CD4-positive, alpha-beta T cell treated with Interleukin-1 beta for 1 hour (primary cell): ENCODE data around the gene USH1G.
"Not testable (repeated sequence)": the region's sequence is repeated elsewhere in the genome, so short reads cannot be mapped to it uniquely, and the experiment has no call there.

Experiments
- DNase-seq, 2 donors: peaks; one replicate each; pipeline ENCODE4 v3.0.0-alpha.2; 2020 to 2022

USH1G gene

DNA sequence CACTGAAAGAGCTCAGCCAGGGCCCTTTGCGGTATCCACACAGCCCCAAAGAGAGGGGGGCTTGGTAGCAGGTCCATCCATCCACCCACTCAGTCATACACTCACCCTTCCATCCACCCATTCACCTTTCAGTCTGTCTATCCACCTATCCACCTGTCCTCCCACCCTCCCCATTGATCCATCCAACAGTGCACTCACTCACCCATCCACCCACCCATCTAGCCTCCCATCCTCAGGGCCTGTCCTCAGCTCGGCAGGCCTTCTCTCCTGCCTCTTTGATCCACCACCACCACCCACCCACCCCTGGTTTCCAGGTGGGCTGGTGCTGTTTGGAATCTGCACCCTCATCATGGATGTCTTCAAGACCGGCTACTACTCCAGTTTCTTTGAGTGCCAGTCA lies 2.2 kb upstream of the USH1G start:
- DNase-seq = no peak

DNA sequence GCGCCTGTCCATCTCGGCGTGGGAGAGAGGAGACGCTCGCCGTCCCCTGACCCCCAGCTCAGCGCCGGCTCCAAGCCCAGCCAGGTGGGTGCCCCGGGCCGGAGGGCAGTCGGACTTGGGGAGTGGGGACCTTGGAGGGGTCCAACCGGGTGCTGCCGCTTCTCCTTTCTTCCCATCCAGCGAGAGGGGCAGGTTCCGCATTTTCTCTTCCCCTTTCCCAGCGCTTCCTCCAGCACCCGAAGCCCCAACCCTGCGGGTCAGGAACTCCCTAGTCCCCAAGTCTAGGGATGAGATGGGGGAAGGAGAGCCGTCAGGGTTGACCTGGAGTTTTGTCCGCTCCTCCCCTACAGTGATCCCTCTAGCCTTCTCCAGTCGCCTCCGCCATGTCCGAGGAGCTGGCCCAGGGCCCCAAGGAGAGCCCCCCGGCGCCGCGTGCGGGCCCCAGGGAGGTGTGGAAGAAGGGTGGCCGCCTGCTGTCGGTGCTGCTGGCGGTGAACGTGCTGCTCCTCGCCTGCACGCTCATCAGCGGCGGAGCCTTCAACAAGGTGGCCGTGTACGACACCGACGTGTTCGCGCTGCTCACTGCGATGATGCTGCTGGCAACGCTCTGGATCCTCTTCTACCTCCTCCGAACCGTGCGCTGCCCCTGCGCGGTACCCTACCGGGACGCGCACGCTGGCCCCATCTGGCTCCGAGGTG lies 1.3 kb upstream of the USH1G start, which contains the start of gene OTOP2:
TSS of gene OTOP2 (plus strand) at position 24 of the 699 bp plus-strand sequence. CDS start at position 384, 360 bp downstream.
- DNase-seq = peak in 1 of 2 donors; percentile 43

DNA sequence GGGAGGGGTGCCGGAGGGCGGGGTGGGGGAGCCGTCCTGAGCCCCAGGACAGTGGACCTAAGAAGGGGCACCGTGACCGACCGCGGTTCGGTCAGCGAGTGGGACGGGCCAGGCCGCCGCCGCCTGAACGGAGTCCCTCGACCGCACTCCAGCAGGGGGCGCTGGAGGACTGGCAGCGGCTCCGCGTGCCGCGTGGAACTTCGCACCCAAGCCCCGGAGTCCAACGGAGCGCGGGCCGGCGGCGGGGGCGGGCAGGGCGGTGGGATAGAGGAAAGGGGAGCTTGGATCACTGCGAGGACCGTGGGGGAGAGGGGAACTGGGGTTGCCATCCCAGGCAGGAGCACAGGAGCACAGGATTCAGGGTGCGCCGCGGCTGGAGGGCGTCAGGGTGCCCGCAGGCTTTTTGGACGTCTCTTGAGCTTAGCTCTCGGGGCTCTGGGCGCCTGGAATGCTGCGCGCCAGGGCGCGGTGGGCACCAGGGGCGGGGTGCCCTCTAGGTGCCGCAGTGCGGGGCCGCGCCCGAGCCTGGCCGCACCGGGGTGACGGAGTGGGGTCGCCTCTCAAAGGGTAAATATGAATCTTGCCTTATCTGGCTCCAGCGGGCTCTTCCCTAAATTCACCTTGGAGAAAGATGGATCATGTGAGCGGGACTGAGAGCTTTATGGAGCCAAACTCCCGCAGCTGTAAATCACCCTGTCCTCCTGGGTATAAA lies 639 bp upstream of the USH1G start:
- peak; percentile 68 to 69 for DNase-seq

DNA sequence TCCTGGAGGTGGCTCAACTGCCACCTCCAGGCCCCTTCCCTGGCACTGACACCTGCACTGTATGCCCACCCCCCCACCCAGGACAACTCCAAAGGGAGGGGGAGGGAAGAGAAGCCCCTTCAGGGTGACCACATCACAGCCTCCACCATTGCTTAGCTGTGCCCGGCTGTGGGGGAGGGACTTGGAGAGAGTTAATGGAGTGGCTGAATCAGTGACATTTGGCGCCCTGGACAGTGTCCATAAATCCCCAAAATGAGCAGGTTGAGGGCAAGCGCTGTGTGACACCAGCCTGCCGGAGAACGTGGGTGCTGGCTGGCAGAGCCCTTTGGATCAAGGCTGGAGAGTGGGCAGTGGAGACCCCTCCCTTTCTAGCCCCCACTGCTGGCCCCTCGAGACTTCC lies 883 bp downstream of the USH1G start:
- DNase-seq = no peak

DNA sequence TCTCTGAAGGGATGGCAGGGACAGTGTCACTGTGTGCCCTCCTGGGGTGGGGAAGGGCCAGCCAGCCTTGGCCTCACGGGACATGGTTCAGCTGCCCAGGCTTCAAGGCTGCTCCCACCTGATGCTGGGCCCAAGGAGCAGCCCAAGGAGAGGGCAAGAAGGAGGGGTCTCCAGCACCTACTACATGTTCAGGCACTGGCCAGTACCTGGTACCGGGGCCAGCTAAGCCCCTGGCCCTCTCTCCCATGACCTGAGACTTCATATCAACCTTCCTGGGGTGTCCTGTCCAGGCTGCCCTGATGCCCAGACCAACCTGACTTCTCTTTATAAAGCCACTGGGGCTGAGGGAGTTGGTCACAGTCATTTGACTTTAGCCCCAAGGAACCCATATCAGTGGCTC lies 1.3 kb downstream of the USH1G start:
- DNase-seq = no peak

DNA sequence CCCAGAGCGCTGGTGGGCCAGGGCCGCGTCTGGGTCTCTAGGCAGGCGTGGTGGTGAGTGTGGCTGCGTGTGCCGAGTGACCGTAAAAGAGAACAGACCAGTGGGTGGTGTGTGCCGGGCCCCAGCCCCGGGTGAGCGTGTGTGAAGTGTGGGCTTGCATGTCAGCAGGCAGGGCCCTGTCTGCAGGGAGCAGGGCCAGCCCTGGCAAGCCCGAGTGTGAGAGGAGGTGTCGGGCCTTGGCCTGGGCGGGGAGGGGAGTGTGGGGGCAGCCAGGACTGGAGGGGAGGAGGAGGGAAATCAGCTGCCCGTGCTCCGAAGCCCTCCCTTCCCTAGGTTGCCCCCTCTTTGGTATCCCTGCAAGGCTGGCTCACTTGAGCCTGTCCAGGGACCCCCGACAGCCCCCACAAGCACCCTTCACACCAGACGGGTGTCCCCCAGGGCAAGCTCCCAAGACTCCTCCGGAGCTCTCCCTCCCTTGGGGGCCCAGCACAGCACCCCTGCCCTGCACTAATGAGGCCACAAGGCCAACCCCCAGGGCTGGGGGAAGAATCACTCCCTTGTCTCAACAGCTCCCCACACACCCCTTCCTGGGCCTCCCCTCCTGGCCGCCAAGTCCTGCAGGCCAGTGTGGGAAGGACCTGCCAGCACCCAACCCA lies 1.9 kb downstream of the USH1G start:
- no peak for DNase-seq

DNA sequence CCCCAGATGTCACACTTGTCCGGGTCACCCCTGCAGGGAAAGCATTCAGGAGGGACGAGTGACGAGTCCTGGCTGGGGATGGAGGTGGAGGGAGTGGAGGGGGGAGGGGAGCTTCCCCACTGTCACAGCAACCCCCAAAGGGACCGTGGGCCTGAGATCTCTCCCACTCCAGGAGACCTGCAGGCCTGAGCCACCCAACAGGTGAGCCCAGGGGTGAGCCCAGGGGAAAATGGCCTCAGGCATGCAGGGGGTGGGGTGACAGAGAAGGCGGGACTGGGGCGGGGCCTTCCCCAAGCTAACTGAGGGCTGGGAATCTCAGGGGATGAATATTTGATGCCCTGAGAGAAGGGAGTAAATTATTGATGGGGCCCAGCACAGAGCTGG lies 2.4 kb downstream of the USH1G start:
- no peak for DNase-seq

DNA sequence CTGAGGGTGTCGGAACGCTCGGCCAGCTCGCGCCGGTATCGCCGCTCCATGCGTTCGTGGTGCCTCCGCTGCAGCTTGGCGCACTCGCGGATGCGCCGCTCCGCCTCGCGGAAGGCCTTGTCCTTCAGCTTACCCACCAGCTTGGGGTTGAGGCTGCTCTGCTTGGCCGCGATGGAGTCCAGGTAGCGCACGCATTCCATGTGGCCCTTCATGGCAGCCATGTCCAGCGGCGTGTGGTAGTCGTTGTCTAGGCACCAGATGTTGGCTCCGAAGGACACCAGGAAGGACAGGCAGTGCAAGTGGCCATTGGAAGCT lies 2.8 kb downstream of the USH1G start:
- DNase-seq = no peak

DNA sequence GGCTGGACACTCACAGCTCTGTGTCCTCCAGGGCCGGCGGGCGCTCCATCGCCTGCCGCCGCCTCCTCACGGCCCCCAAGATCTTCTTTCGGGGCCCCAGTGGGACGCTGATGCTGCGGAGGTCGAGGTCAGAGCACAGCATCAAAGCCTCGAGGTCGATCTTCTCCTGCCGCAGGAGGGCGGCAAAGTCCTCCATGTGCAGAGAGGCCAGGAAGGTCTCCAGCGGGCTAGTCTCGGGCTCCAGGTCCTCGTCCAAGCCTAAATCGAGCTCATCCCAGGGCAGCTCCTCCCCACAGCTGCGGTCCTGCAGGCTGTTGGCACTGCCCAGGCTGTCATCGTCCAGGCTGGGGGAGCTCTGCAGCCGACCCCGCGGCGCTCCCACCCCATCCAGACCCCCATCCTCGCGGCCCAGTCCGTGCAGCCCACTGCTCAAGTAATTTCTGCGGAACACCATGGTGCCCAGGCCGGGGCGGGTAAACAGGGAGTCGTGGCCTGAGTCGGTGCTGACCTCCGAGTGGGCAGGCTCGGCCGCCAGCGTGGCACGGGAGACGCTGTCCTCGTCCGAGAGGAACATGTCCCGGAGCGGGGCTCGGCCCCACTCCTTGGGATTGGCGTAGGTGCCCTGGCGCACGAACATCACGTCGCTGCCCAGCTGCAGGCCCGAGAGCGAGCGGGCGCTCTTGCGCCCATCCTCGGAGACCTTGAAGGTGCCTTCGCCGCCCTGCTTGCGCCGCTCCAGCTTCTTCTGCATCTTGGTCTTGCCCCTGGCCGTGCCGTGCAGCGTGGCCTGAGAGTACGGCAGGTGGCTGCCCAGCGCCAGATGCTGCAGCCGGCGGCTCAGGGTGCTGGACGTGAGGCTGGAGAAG lies 3.4 kb downstream of the USH1G start:
- no peak for DNase-seq

DNA sequence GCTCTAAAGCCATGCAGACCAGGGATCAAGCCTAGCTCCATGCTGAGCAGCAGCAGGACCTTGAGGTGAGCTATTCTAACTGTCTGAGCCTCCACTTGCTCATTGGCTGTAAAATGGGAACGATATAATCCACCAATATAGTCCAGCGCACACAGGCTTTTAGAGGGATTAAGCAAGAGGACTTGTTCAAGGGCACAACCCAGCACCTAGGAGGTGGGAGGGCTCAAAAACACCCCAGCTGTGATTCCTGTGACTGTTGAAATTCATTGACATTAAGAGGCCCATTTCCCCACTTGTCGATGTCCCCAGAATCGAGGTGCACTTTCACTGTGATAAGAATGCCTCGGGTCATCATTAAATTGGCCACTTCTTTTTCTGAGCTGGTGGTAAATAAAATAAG lies 4.1 kb downstream of the USH1G start:
- no peak for DNase-seq

DNA sequence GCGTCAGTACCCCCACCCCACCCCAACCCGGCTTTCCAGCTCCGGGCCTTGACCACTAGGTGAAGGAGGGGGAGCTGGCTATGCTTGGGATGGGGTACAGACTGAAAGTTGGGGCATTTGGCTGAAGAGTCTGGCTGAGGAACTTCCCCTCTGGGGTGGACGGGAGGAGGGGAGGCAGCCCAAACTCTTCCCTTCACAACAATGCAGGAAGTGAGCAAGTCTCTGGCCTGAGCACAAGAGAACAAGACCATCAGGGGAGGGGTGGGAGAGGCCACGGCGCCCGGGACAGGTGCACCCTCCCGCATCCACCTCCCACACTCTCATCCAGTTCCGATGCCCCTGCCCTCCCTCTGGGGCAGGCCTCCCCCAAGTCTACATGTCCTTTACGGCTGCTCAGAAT lies 5.6 kb downstream of the USH1G start:
- peak in 1 of 2 donors; percentile 18 for DNase-seq

DNA sequence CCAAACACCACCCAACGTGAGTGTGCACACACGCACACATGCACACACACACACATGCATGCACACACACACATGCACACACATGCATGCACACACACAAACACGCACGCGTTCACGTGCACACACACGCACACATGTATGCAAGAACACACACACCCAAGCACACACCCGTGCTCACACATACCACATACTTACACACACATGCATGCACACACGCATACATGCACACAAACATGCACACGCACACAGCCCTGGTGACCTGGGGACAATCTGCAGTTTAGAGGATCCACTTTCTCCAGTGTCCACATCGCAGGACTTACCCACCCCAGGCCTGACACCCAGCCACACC lies 6.2 kb downstream of the USH1G start:
- no peak for DNase-seq

DNA sequence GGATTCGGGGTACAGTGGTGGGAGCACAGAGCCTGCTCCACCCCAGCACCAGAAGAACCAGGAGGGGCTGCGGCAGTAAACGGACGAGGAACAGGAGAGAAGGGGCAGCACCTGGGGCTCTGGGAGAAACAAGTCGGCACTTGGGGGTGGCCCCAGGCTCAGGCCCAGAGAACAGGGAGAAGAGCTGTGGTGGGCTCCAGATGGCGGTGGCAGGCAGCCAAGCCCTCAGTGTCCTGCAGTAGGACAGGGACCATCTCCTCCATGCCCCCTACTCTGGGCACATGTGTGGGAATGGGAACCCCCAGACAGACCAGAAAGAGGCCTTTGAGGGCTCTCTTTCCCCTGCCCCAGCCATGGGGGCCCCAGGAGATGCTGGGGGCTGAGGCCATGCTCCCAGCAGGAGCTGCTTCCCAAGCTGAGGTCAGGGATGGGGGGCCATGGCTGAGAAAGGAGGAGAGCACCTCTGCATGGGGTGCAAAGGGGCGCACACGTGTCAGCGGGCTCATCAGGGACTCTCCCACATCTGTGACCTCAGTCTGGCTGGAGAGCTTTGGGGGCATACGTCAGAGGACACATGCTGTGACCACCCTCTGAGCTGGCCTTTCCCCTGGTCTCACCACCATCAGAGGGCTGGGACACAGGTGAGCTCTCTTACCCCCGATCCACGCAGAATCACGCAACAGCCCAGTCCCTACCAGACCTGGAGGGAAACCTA lies 6.8 kb downstream of the USH1G start:
- DNase-seq = no peak

DNA sequence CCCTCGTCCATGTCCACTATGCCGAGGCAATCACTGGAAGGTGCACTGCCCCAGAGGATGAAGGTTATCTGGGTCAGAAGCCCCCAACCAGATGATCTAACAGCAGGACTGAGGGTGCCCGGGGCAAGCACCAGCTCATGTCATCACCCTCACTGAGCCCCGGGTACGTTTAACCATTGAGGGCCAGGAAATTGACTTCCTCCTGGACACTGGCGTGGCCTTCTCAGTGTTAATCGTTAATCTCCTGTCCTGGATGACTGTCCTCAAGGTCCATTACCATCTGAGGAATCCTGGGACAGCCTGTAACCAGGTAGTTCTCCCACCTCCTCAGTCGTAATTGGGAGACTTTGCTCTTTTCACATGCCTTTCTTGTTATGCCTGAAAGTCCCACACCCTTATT lies 11.6 kb downstream of the USH1G start:
- not testable (repeated sequence) for DNase-seq

DNA sequence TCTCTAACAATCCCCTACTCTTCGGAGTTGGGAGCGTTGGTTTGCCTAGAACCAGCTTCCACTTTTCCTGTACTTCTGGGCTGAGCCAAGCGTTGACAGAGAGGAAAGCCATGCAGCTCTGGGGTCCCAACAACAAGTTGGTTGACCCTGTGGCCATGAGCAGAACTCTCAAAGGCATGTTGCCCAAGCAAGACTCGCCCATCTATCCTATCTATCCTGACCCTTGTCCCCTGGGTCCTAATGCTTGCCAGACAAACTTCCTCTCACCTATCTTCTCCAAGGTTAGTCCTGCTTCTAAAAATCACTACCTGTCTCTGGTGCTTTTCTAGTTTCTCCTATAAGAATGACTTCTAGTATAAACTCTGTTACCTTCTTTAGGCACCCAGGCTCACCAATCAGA lies 14.0 kb downstream of the USH1G start:
- not testable (repeated sequence) for DNase-seq

DNA sequence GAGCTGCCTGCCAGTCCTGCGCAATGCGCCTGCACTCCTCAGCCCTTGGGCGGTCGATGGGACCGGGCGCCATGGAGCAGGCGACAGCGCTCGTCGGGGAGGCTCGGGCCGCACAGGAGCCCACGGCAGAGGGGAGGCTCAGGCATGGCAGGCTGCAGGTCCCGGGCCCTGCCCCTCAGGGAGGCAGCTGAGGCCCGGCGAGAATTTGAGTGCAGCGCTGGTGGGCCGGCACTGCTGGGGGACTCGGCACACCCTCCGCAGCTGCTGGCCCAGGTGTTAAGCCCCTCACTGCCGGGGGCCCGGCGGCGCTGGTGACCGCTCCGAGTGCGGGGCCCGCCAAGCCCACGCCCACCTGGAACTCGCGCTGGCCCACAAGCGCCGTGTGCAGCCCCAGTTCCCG lies 16.0 kb downstream of the USH1G start:
- DNase-seq = no peak

DNA sequence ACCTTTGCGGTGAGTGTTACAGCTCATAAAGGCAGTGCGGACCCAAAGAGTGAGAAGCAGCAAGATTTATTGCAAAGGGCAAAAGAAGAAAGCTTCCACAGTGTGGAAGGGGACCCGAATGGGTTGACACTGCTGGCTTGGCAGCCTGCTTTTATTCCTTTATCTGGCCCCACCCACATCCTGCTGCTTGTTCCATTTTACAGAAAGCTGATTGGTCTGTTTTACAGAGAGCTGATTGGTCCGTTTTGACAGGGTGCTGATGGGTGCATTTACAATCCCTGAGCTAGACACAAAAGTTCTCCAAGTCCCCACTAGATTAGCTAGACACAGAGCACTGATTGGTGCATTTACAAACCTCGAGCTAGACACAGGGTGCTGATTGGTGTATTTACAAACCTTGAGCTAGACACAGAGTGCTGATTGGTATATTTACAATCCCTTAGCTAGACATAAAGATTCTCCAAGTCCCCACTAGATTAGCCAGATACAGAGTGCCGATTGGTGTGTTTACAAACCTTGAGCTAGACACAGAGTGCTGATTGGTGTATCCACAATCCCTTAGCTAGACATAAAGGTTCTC lies 16.8 kb downstream of the USH1G start:
- not testable (repeated sequence) for DNase-seq

DNA sequence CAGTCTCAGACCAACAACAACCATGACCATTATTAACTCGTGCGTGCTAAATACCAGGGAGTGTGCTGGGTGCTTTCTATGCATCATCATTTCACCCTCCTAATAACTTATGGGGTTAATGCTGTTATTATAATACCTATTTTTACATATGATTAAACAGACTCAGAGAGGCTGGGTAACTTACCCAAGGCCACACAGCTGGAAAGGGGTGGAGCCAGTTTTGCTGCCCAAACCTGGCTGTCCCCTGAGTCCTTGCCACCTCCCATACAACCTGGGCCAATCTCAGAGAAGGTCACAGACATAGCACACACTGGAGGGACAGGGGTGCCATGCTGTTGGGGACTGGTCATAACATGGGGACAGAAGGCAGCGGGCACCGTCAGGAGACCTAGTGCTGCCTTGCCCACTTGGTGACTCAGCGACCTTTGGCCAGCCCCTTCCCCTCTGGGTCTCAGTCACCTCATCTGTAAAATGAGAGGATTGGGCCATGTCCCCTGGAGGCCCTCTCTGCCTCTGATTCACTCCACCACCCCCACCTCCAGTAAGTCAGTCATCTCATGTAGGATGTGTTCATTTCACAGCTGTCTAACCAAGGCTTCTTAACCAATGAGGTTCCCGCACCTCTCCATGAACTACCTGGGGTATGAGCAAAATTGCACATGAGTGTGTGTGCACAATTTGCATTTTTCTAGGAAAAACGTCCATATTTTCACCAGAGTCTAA lies 18.2 kb downstream of the USH1G start:
- no peak for DNase-seq

DNA sequence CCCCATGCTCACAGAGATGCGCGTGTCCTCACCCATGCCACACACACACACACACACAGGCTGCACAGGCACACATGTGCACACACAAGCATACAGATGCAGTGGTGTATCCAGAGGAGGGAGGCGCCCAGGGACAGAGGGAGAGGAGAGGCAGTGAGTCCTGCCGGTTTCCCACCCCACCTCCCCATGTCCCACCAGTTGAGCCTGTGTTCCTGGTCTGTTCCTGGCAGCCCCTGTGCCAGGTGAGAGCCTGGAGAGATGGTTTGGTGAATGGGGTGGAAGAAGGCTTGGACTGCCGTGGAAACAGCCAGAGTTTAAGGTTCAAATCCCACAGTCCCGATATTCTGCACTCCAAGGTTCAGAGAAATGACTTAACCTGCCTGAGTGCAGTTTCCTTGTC lies 19.4 kb downstream of the USH1G start:
- DNase-seq = no peak

DNA sequence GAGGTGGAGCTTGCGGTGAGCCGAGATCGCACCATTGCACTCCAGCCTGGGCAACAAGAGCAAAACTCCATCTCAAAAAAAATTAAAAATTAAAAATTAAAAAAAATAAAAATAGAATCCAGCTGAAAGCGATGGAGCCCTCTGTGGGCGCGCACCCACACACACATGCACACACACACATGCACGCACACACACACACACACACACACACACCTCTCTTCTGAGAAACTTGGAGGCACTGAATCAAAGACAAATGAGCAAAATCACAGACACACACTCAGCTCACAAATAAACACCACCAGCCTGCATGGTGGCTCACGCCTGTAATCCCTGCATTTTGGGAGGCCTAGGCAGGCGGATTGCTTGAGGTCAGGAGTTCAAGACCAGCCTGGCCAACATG lies 20.0 kb downstream of the USH1G start:
- DNase-seq = no peak

DNA sequence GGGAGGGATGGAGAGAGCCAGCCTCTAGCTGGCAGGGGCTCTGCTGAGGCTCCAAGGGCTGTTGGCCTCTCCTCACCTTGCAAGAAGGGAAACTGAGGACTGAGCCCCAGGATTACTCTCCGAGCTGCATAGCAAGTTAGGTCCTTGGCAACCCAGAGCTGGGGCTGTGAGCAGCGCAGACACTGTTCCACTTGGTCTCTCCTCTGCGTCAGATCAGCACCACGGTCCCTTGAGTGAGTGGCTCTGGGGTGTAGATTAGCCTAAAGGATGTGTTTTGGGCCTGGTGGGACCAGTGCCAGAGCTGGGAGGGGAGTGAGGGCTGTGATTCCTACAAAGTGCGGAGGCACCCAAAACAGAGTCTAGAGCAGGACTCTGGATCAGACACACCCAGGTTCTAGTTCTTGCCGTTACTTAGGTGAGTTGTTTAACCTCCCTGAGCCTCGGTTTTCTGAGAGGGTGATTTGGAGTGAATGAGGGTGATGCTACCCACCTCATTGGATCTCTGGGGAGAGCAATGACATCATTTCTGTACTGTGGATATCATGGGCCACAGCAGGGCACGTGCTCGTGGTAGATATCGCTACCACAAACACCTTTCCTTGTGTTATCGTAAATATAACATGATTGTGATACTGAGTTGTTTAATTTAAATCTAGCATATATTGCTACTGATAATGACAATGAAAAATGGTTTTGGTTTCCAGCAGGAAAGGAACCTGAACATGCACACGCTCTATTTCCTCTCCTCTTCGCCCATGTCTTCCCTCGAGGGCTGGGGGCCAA lies 21.5 kb downstream of the USH1G start:
- no peak for DNase-seq
